SH-SY5Y (cell line): ENCODE data around the gene CFAP300.

Experiments
- GATA2 ChIP-seq: IDR thresholded peaks from 2 replicates; pipeline ENCODE4 v1.6.1; 2011; ENCODE audit warnings: mild to moderate bottlenecking, low read depth, low read length
- GATA3 ChIP-seq: IDR thresholded peaks from 2 replicates; pipeline ENCODE4 v1.6.1; 2011; ENCODE audit warnings: low read depth, mild to moderate bottlenecking, low read length, moderate library complexity

DNA sequence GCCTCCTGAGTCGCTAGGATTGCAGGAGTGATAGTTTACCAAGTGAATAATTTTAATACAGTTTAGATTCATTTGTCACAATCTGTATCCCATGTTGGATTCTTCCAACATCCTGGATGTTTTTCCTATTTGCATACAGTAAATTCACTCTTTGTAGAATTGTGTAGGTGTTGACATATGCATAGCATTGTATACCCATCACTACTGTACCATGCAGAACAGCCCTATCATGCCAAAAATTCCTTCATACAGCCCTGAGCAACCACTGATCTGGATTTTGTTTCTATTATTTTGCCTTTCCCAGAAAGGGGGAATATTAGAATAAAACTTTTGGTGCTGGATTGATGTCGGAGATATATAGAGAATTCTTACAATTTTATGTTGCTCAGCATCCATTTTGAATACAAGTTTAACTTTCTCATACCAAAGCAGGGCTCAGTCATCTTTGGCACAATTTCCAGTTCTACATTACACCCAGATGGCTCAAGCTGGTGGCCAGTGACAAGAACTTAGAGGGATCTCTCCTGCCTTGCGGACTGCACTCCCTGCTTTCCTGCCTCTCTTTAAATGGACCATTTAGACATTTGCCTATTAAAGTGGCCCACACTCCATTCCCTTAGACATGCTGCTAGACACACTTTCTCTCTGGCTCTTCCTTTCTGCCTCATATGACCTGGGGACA is 45.4 kb upstream of the CFAP300 start:
- TF ChIP-seq GATA2 (no peak), GATA3 (no peak)
